Fibroblast of lung (primary cell): ENCODE measurements around the gene ACO1. TPM values are rescaled to one million over a fixed set of nuclear protein-coding genes. Genes with fewer than 3 reads are reported as not detected.
A peak's percentile ranks its signal among the peaks of the same experiment; 100 is the strongest.

Experiments
- DNase-seq, 2 donors: peaks; one replicate each; pipeline versions ENCODE4 v3.0.0 to v3.0.0-alpha.2; 2010; ENCODE audit warnings: low read depth in 2 of 2
- H2AFZ ChIP-seq: 2 replicates; pipeline ENCODE4 v1.5.1; 2012; ENCODE audit warnings: low read length, control low read depth, inconsistent platforms
- H3K27ac ChIP-seq: 2 replicates; pipeline ENCODE4 v1.5.1; 2011; ENCODE audit warnings: low read length, control low read depth; ENCODE audit not compliant: insufficient read depth
- H3K27me3 ChIP-seq: 2 replicates; pipeline ENCODE4 v1.5.1; 2011; ENCODE audit warnings: mild to moderate bottlenecking, low read length; ENCODE audit not compliant: control insufficient read depth, insufficient read depth
- H3K36me3 ChIP-seq: 2 replicates; pipeline ENCODE4 v1.5.1; 2011; ENCODE audit warnings: low read length; ENCODE audit not compliant: control insufficient read depth, insufficient read depth
- H3K4me1 ChIP-seq: 2 replicates; pipeline ENCODE4 v1.5.1; 2011; ENCODE audit warnings: low read length; ENCODE audit not compliant: control insufficient read depth, insufficient read depth; ENCODE audit errors: extremely low read depth
- H3K4me2 ChIP-seq: 2 replicates; pipeline ENCODE4 v1.5.1; 2011; ENCODE audit warnings: low read length, control low read depth; ENCODE audit not compliant: insufficient read depth; ENCODE audit errors: extremely low read depth
- H3K4me3 ChIP-seq, 4 experiments: fragments of 200-600 bp in 1 of 4; sonication (generic) in 1 of 4; replicated peaks in 1 of 4; 2 replicates each; pipeline ENCODE4 v1.5.1; 2011 to 2016; ENCODE audit warnings: low read length in 4 of 4, low read depth in 3 of 4, mild to moderate bottlenecking in 3 of 4, control low read depth in 2 of 4, inconsistent platforms in 1 of 4, mixed read lengths in 1 of 4; ENCODE audit not compliant: insufficient read depth in 1 of 4; ENCODE audit errors: control extremely low read depth in 1 of 4
- H3K79me2 ChIP-seq: 2 replicates; pipeline ENCODE4 v1.5.1; 2012; ENCODE audit warnings: mild to moderate bottlenecking, low read length, inconsistent platforms; ENCODE audit not compliant: control insufficient read depth, insufficient read depth
- H3K9ac ChIP-seq: 2 replicates; pipeline ENCODE4 v1.5.1; 2011; ENCODE audit warnings: mild to moderate bottlenecking, low read length, control low read depth; ENCODE audit not compliant: insufficient read depth
- H3K9me3 ChIP-seq: 2 replicates; pipeline ENCODE4 v1.5.1; 2012; ENCODE audit warnings: low read depth, low read length; ENCODE audit not compliant: control insufficient read depth, insufficient read depth
- H4K20me1 ChIP-seq: 2 replicates; pipeline ENCODE4 v1.5.1; 2011; ENCODE audit warnings: low read length; ENCODE audit not compliant: control insufficient read depth, insufficient read depth; ENCODE audit errors: extremely low read depth
- CTCF ChIP-seq, 2 donors: IDR thresholded peaks in 1 of 2; conservative IDR thresholded peaks in 1 of 2; 1 replicate in 1 of 2; 2 replicates in 1 of 2; pipeline ENCODE4 v1.5.1; 2011 to 2012; ENCODE audit warnings: low read length in 2 of 2, control low read depth in 1 of 2, inconsistent platforms in 1 of 2, low read depth in 1 of 2, mild to moderate bottlenecking in 1 of 2
- EZH2 ChIP-seq: IDR thresholded peaks from 2 replicates; pipeline ENCODE4 v1.5.1; 2012; ENCODE audit warnings: low read length, control low read depth, mild to moderate bottlenecking; ENCODE audit errors: missing control alignments
- polyA plus RNA-seq, 2 donors: library from polyadenylated mRNA; depleted of rRNA in 1 of 2; stranded (reverse) in 1 of 2; unstranded in 1 of 2; fragments of >200 nt; gene quantifications; 2 replicates each; pipeline ENCODE4 v1.2.1, GENCODE V29; 2011 to 2012; ENCODE audit warnings: missing spikeins in 1 of 2
- total RNA-seq: library from RNA; depleted of rRNA; stranded (reverse); fragments of >200 nt; gene quantifications from 2 replicates; pipeline ENCODE4 v1.2.1, GENCODE V29; 2014

Gene ACO1
- total and polyA plus RNA-seq, 2 donors (not counting 1 experiment from before 2014, with no cell fraction given) = 77.8 to 158 TPM

GRCh38 chr9:32340361-32340760 is 44.1 kb upstream of the ACO1 start:
- no peak overlapping the region for H3K27ac ChIP-seq
- H3K9ac ChIP-seq = no peak overlapping the region
- no peaks in the 10 kb centered on the region for H3K9me3 ChIP-seq
- no peaks in the 10 kb centered on the region for H3K4me1 ChIP-seq
- no peak overlapping the region for H3K4me2 ChIP-seq
- no peaks in the 10 kb centered on the region for H3K79me2 ChIP-seq
- TF ChIP-seq CTCF (conservative IDR thresholded peaks at IDR 0.05 in 1 of 2, IDR thresholded peaks at IDR 0.05 in 1 of 2; ENCODE audit: low read depth in 1 of 2, low read length in 2 of 2) (no peak), EZH2 (no peak)
- H3K4me3 ChIP-seq = no peak overlapping the region
- H3K27me3 ChIP-seq = no peaks in the 10 kb centered on the region
- no peak overlapping the region for H2AFZ ChIP-seq
- no peak for DNase-seq
- H3K36me3 ChIP-seq = no peaks in the 10 kb centered on the region
- H4K20me1 ChIP-seq = no peaks in the 10 kb centered on the region

DNA sequence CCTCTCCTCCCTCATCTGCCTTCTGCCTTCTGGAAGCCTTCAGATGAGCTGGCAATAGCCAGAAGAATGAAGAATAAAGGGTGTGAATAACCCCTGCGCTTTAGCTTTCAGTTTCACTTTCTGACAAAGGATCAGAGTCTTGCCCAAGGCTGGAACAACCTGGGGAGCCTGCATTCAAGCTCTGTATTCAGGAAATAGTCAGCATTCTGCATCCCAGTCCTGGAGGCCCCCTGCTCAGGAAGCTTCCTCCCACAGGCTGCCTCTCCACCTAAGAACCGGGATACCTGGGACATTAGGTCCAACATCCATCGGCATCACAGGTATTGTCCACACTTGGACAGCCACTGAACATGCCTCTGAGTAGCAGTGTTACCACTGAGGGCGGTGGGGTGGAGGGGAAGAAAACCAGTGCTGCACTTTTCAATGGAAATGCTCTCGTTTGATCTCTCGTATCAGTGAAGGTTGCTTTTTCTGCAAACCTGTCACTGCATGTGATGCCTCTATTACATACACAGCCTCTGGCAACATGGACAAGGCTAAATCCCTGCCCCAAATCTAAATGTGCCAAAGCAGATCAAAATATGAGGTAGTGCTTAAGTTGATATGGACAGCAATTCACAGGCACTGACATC is 39.8 kb upstream of the ACO1 start:
- H4K20me1 ChIP-seq = no peaks in the 10 kb centered on the region
- peak overlapping the region in 3 of 4 experiments; percentile 20 to 32 (median 21) for H3K4me3 ChIP-seq
- H3K4me2 ChIP-seq = peak overlapping the region; percentile 68
- no peaks in the 10 kb centered on the region for H3K36me3 ChIP-seq
- H3K27me3 ChIP-seq = no peaks in the 10 kb centered on the region
- peak overlapping the region; percentile 62 for H2AFZ ChIP-seq
- no peak overlapping the region for H3K27ac ChIP-seq
- H3K9ac ChIP-seq = no peak overlapping the region
- no peaks in the 10 kb centered on the region for H3K79me2 ChIP-seq
- H3K9me3 ChIP-seq = no peaks in the 10 kb centered on the region
- H3K4me1 ChIP-seq = no peaks in the 10 kb centered on the region
- TF ChIP-seq CTCF (conservative IDR thresholded peaks at IDR 0.05 in 1 of 2, IDR thresholded peaks at IDR 0.05 in 1 of 2; ENCODE audit: low read depth in 1 of 2, low read length in 2 of 2) = no peak
- TF ChIP-seq EZH2 = no peak
- DNase-seq = peak in 1 of 2 donors; percentile 5

DNA sequence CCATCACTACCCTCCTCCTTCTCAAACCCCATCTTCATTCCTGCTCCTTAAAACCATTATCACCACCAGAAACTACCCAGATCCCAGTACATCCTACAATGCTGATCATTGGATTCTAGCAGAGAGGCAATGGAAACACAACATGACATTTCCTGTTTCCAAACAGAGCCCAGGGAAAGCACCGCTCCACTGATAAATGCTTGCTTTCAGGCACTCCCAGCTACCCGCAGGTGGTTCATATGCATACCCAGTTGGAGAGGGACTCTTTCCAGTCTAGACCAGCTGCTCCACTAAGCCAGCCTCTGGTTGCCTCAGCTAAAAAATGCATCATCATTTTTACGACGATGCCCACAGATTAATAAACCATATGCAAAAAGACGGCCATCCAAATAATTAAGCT is 39.2 kb upstream of the ACO1 start:
- Histone ChIP-seq H3K4me3 (no peak overlapping the region), H3K79me2 (no peaks in the 10 kb centered on the region), H3K36me3 (no peaks in the 10 kb centered on the region), H2AFZ (no peak overlapping the region), H3K9ac (no peak overlapping the region), H3K4me2 (no peak overlapping the region), H3K4me1 (no peaks in the 10 kb centered on the region), H4K20me1 (no peaks in the 10 kb centered on the region), H3K9me3 (no peaks in the 10 kb centered on the region), H3K27ac (no peak overlapping the region), H3K27me3 (no peaks in the 10 kb centered on the region)
- DNase-seq = no peak
- TF ChIP-seq CTCF (conservative IDR thresholded peaks at IDR 0.05 in 1 of 2, IDR thresholded peaks at IDR 0.05 in 1 of 2; ENCODE audit: low read depth in 1 of 2, low read length in 2 of 2) = no peak
- no peak for TF ChIP-seq EZH2
